Measurements from ENCODE around the gene ATL3.
A peak's percentile ranks its signal among the peaks of the same experiment; 100 is the strongest.

The ATL3 gene

DNA sequence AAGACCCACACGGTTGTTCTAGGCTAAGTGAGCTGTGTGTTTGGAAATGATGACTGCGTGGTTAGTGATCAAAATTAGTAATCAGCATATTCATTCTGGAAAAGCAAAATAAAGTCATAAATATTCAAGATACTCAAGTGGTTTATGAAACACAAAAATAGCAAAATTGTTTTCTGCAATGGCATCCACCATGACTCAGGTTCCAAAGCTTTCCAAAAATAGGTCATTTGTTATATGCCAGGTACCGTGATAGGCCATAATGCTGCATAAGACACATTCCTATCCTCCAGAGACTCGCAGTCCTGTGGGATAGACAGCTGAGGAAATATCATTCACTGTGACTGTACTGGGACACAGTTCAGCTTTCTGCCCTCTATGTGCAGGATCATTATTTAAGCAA, 2.4 kb upstream of the ATL3 start:
- Histone ChIP-seq H3K27ac (ENCODE audit: low read depth, low read length) (no peak overlapping the region), H3K9ac (ENCODE audit: low read length) (no peak overlapping the region), H3K4me3 (ENCODE audit: low read depth in 1 of 2, low read length in 2 of 2) (no peak overlapping the region)

DNA sequence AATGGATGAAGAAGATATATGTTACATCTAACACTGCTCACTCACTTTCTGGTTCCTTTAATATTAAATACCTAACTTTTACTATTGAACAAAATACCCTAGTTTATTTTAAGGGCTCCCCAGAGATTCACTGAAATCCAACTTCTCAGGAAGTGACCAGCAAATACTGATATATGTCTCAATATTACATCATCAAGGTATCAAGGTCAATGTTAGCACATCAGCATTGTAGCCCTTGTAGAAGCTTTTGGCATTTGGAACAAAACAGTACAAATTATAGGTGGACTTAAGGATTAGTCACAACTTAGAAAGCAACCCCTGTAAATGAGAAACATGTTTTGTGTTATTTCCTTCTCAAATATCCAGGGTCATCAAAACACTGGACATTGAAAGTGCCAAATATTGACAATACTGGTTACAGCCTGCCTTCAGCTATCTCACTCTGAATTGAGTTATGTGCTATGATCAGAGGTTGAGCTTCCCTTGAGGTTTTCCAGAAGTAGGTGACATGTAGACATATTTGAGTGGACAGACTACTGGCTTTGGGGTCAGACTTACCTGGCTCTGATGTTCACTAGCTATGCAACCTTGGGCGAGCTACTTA, 1.9 kb upstream of the ATL3 start:
- Histone ChIP-seq H3K36me3 (ENCODE audit: insufficient read depth, low read length) (no peaks in the 10 kb centered on the region), H3K27me3 (ENCODE audit: control insufficient read depth in 1 of 2, insufficient read depth in 2 of 2, low read length in 2 of 2) (no peaks in the 10 kb centered on the region), H3K4me3 (ENCODE audit: low read depth in 1 of 2, low read length in 2 of 2) (no peak overlapping the region), H3K4me1 (ENCODE audit: insufficient read depth, low read length) (peaks cover 13% of the 10 kb centered on the region), H3K27ac (ENCODE audit: low read depth, low read length) (no peak overlapping the region), H3K9me3 (ENCODE audit: low read length) (no peaks in the 10 kb centered on the region), H3K9ac (ENCODE audit: low read length) (no peak overlapping the region)

More for the DNA sequence above, 2.4 kb upstream of the ATL3 start:
- no peaks in the 10 kb centered on the region for H3K36me3 ChIP-seq (ENCODE audit: insufficient read depth, low read length)
- no peaks in the 10 kb centered on the region for H3K9me3 ChIP-seq (ENCODE audit: low read length)
- peaks cover 8% of the 10 kb centered on the region for H3K4me1 ChIP-seq (ENCODE audit: insufficient read depth, low read length)
- H3K27me3 ChIP-seq (ENCODE audit: control insufficient read depth in 1 of 2, insufficient read depth in 2 of 2, low read length in 2 of 2), result no peaks in the 10 kb centered on the region

DNA sequence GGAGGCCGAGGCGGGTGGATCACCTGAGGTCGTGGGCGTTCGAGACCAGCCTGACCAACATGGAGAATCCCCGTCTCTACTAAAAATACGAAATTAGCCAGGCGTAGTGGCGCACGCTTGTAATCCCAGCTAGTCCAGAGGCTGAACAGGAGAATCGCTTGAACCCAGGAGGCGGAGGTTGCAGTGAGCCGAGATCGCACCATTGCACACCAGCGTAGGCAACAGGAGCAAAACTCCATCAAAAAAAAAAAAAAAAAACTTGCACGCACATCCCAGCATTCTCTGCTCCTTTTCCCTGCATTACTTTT, 934 bp upstream of the ATL3 start:
- H3K9ac ChIP-seq (ENCODE audit: low read length), result peak overlapping the region; percentile 81
- peaks cover 22% of the 10 kb centered on the region for H3K4me1 ChIP-seq (ENCODE audit: insufficient read depth, low read length)
- H3K27me3 ChIP-seq (ENCODE audit: control insufficient read depth in 1 of 2, insufficient read depth in 2 of 2, low read length in 2 of 2), result no peaks in the 10 kb centered on the region
- H3K4me3 ChIP-seq (ENCODE audit: low read depth in 1 of 2, low read length in 2 of 2), result peak overlapping the region in 1 of 2 donors; percentile 57
- peak overlapping the region; percentile 92 for H3K27ac ChIP-seq (ENCODE audit: low read depth, low read length)
- H3K9me3 ChIP-seq (ENCODE audit: low read length), result no peaks in the 10 kb centered on the region
- no peaks in the 10 kb centered on the region for H3K36me3 ChIP-seq (ENCODE audit: insufficient read depth, low read length)

DNA sequence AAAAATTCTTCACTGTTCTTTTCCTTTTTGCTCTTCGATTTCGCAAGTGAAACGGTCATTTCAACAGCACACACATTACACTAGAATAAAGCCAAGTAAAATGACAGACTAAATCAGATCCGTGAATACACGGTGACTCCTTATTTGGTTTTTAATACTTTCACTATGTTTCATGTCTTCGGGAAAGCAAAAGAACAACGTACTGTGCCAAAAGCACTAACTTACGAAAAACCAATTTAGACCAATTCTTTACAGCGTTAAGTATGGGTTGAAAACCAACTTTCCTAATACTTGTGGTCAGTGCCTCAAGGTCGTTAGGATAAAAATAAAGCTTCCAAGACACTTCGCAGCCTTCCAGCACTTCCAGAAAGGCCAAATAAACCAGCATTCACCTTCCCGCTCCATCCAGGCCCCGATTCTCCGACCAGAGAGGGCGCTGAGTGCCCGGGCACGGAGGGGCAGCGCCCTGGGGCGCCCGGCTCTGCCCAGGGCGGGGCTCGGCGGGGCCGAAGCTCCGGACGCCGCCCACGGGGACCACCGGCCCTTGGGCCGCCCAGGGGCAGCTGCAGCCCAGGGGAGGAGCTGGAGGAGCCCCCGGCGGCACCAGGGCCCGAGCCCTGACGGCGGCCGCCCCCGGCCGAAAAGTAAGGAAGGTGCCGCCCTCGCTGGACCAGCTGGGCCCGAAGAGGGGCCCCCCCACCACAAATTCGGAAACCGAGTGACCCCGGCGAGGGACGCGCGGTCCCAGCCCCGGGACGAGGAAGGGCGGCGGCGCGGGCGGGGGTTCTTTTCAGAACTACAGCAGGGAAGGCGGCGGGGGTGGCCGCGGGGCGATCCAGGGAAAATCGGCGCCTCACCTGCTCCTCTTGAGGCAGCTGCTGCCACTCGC, 499 bp downstream of the ATL3 start:
- peak overlapping the region; percentile 81 for H3K9ac ChIP-seq (ENCODE audit: low read length)
- peaks cover 31% of the 10 kb centered on the region for H3K4me1 ChIP-seq (ENCODE audit: insufficient read depth, low read length)
- H3K4me3 ChIP-seq (ENCODE audit: low read depth in 1 of 2, low read length in 2 of 2), result peak overlapping the region; percentile 57 to 81
- peak overlapping the region; percentile 92 for H3K27ac ChIP-seq (ENCODE audit: low read depth, low read length)
- H3K9me3 ChIP-seq (ENCODE audit: low read length), result no peaks in the 10 kb centered on the region
- H3K36me3 ChIP-seq (ENCODE audit: insufficient read depth, low read length), result no peaks in the 10 kb centered on the region
- H3K27me3 ChIP-seq (ENCODE audit: control insufficient read depth in 1 of 2, insufficient read depth in 2 of 2, low read length in 2 of 2), result no peaks in the 10 kb centered on the region

DNA sequence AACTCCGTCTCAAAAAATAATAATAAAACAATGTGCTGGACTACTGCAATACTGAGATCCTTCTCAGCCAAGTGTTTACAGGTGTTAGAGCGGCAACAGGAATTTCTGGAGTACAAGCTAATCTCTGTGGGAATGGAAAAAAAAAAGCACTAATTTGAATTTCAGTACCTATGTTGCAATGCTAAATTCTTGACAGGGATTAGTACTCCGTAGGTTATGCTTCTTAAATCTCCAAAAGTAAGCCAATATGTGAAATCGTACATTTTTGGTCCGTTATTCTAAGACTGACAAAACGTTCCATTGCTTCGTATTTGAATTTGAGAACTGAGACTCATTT, 1.1 kb downstream of the ATL3 start:
- Histone ChIP-seq H3K27ac (ENCODE audit: low read depth, low read length) (peak overlapping the region; percentile 92), H3K36me3 (ENCODE audit: insufficient read depth, low read length) (no peaks in the 10 kb centered on the region), H3K9me3 (ENCODE audit: low read length) (no peaks in the 10 kb centered on the region), H3K9ac (ENCODE audit: low read length) (peak overlapping the region; percentile 81), H3K27me3 (ENCODE audit: control insufficient read depth in 1 of 2, insufficient read depth in 2 of 2, low read length in 2 of 2) (no peaks in the 10 kb centered on the region), H3K4me1 (ENCODE audit: insufficient read depth, low read length) (peaks cover 31% of the 10 kb centered on the region), H3K4me3 (ENCODE audit: low read depth in 1 of 2, low read length in 2 of 2) (peak overlapping the region; percentile 57 to 81)

- H3K27ac ChIP-seq (ENCODE audit: low read depth, low read length), result peak overlapping the region; percentile 25
- no peaks in the 10 kb centered on the region for H3K36me3 ChIP-seq (ENCODE audit: insufficient read depth, low read length)
- H3K4me3 ChIP-seq (ENCODE audit: low read depth in 1 of 2, low read length in 2 of 2), result peak overlapping the region in 1 of 2 donors; percentile 5
- H3K27me3 ChIP-seq (ENCODE audit: control insufficient read depth in 1 of 2, insufficient read depth in 2 of 2, low read length in 2 of 2), result no peaks in the 10 kb centered on the region
- H3K9ac ChIP-seq (ENCODE audit: low read length), result no peak overlapping the region
- no peaks in the 10 kb centered on the region for H3K9me3 ChIP-seq (ENCODE audit: low read length)
- peaks cover 44% of the 10 kb centered on the region for H3K4me1 ChIP-seq (ENCODE audit: insufficient read depth, low read length)
Measured at GRCh38 chr11:63667995-63668795, 3.0 kb downstream of the ATL3 start.

DNA sequence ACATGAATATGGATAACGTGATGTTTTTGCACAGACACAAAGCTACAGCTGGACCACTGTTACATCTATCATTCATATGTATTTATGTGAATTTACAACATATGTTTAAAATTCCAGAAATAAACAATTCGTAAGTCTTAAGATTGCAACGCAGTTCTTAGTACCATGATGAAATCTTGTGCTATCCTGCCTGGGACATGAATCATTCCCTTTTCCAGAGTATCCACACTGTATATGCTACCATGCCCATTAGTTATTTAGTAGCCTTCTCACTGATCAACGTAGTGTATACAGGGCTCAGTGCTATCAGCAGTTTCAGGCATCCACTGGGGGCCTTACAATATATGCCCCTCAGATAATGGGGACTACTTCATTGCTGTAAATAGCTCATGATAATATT, 4.3 kb downstream of the ATL3 start:
- Histone ChIP-seq H3K4me1 (ENCODE audit: insufficient read depth, low read length) (peaks cover 53% of the 10 kb centered on the region), H3K4me3 (ENCODE audit: low read depth in 1 of 2, low read length in 2 of 2) (no peak overlapping the region), H3K9ac (ENCODE audit: low read length) (no peak overlapping the region), H3K27ac (ENCODE audit: low read depth, low read length) (no peak overlapping the region), H3K27me3 (ENCODE audit: control insufficient read depth in 1 of 2, insufficient read depth in 2 of 2, low read length in 2 of 2) (no peaks in the 10 kb centered on the region), H3K9me3 (ENCODE audit: low read length) (no peaks in the 10 kb centered on the region), H3K36me3 (ENCODE audit: insufficient read depth, low read length) (no peaks in the 10 kb centered on the region)

GRCh38 chr11:63663809-63664208, 7.4 kb downstream of the ATL3 start:
- no peaks in the 10 kb centered on the region for H3K27me3 ChIP-seq (ENCODE audit: control insufficient read depth in 1 of 2, insufficient read depth in 2 of 2, low read length in 2 of 2)
- H3K4me3 ChIP-seq (ENCODE audit: low read depth in 1 of 2, low read length in 2 of 2), result no peak overlapping the region
- H3K27ac ChIP-seq (ENCODE audit: low read depth, low read length), result no peak overlapping the region
- H3K9ac ChIP-seq (ENCODE audit: low read length), result no peak overlapping the region
- H3K36me3 ChIP-seq (ENCODE audit: insufficient read depth, low read length), result no peaks in the 10 kb centered on the region
- no peaks in the 10 kb centered on the region for H3K9me3 ChIP-seq (ENCODE audit: low read length)
- H3K4me1 ChIP-seq (ENCODE audit: insufficient read depth, low read length), result peaks cover 47% of the 10 kb centered on the region

GRCh38 chr11:63660972-63661371, 10.2 kb downstream of the ATL3 start:
- H3K4me1 ChIP-seq (ENCODE audit: insufficient read depth, low read length), result peaks cover 22% of the 10 kb centered on the region
- H3K27me3 ChIP-seq (ENCODE audit: control insufficient read depth in 1 of 2, insufficient read depth in 2 of 2, low read length in 2 of 2), result no peaks in the 10 kb centered on the region
- no peaks in the 10 kb centered on the region for H3K9me3 ChIP-seq (ENCODE audit: low read length)
- no peak overlapping the region for H3K9ac ChIP-seq (ENCODE audit: low read length)
- no peak overlapping the region for H3K27ac ChIP-seq (ENCODE audit: low read depth, low read length)
- no peaks in the 10 kb centered on the region for H3K36me3 ChIP-seq (ENCODE audit: insufficient read depth, low read length)
- no peak overlapping the region for H3K4me3 ChIP-seq (ENCODE audit: low read depth in 1 of 2, low read length in 2 of 2)

DNA sequence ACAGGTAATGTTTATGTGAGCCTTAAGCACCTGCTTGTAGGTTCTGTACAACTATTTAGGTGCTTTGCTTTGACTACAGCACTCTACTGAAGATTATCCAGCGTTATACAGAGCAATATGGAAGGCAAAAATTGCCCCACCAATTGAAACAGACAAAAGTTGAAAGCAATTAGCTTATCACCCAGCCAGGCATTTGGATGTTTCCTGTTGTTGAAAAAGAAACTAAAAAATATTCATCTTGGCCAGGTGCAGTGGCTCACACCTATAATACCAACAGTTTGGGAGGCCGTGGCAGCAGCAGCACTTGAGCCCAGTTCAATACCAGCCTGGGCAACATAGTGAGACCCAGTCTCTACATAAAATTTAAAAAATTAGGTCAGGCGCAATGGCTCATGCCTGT, 18.5 kb downstream of the ATL3 start:
- peaks cover 27% of the 10 kb centered on the region for H3K36me3 ChIP-seq (ENCODE audit: insufficient read depth, low read length)

GRCh38 chr11:63643205-63643604, 28.0 kb downstream of the ATL3 start:
- Histone ChIP-seq H3K9me3 (ENCODE audit: low read length) (no peaks in the 10 kb centered on the region), H3K4me3 (ENCODE audit: low read depth in 1 of 2, low read length in 2 of 2) (no peak overlapping the region), H3K36me3 (ENCODE audit: insufficient read depth, low read length) (peaks cover 35% of the 10 kb centered on the region), H3K27me3 (ENCODE audit: control insufficient read depth in 1 of 2, insufficient read depth in 2 of 2, low read length in 2 of 2) (no peaks in the 10 kb centered on the region), H3K9ac (ENCODE audit: low read length) (no peak overlapping the region), H3K27ac (ENCODE audit: low read depth, low read length) (no peak overlapping the region), H3K4me1 (ENCODE audit: insufficient read depth, low read length) (no peaks in the 10 kb centered on the region)

More for the DNA sequence above, 18.5 kb downstream of the ATL3 start:
- H3K4me3 ChIP-seq (ENCODE audit: low read depth in 1 of 2, low read length in 2 of 2), result no peak overlapping the region
- no peaks in the 10 kb centered on the region for H3K9me3 ChIP-seq (ENCODE audit: low read length)
- no peaks in the 10 kb centered on the region for H3K4me1 ChIP-seq (ENCODE audit: insufficient read depth, low read length)
- no peak overlapping the region for H3K27ac ChIP-seq (ENCODE audit: low read depth, low read length)
- H3K9ac ChIP-seq (ENCODE audit: low read length), result no peak overlapping the region
- no peaks in the 10 kb centered on the region for H3K27me3 ChIP-seq (ENCODE audit: control insufficient read depth in 1 of 2, insufficient read depth in 2 of 2, low read length in 2 of 2)
